GM18517 (cell line): ENCODE data around the gene XPO6.

Source experiments
- ATAC-seq: cut with Tn5 transposase; IDR thresholded peaks from one replicate; pipeline ENCODE4 v1.9.1; 2021; ENCODE audit warnings: mild to moderate bottlenecking, moderate library complexity; ENCODE audit not compliant: unreplicated experiment

Gene XPO6

DNA sequence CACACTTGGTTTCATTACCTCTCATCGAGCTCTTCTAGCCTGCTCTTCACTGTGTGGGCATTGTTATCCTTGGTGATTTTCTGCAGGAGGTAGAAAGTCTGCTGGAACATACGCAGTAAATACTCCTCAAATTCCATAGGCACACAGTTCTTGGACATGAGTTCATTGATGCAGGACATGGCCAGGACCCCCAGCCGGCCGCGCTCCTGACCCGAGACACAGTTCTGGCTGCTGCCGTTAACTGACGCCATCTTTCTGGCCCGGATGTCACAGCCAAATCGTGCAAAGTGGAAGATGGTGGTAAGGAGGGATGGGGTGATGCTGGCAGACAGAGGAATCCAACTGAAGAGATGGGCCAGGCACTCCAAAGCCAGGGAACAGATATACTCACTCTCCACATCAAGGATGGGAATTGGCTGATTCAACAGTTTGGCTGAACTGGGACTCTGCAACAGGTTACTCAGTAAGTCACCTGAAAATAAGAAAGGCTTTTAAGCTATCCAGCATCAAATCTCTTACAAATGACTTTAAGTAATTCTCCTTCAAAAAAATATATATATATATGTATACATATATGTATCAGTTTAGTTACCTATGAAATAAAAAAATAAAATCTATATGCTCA lies 55.6 kb downstream of the XPO6 start:
- ATAC-seq, result no peak

DNA sequence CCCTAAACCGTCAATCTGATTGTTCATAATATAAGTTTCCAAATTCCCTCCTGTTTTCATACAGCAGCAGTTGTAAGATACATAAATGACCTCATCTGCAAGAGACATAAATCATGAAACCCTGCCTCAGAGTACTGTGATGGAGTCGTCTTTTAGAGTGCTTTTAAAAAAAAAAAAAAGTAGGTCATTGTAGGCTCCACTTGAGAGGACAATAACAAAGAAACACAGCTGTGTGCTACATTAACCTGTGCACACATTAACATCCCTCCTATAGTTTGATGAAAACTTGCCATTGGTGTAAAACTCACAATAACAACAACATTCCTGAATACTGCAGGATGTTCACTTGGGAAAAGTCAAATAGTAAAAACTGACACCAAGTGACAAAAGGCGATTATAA lies 56.5 kb downstream of the XPO6 start:
- ATAC-seq, result no peak

DNA sequence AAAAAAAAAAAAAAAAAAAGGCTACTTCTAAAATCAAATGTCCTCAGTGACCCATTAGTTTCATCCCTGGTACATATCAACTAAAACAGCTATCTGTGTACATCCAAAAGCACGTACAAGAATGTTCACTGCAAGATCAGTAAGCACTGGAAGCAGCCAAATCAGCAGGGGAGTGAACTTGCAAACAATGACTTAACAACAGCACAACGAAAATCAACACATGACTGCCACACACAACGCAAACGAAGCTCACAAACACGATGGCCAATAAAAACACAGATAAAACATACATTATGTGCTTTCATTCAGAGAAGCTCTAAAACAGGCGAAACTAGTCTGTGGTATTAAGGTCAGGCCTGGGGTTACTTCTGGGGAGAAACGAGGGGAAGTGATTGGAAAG lies 60.6 kb downstream of the XPO6 start:
- no peak for ATAC-seq

DNA sequence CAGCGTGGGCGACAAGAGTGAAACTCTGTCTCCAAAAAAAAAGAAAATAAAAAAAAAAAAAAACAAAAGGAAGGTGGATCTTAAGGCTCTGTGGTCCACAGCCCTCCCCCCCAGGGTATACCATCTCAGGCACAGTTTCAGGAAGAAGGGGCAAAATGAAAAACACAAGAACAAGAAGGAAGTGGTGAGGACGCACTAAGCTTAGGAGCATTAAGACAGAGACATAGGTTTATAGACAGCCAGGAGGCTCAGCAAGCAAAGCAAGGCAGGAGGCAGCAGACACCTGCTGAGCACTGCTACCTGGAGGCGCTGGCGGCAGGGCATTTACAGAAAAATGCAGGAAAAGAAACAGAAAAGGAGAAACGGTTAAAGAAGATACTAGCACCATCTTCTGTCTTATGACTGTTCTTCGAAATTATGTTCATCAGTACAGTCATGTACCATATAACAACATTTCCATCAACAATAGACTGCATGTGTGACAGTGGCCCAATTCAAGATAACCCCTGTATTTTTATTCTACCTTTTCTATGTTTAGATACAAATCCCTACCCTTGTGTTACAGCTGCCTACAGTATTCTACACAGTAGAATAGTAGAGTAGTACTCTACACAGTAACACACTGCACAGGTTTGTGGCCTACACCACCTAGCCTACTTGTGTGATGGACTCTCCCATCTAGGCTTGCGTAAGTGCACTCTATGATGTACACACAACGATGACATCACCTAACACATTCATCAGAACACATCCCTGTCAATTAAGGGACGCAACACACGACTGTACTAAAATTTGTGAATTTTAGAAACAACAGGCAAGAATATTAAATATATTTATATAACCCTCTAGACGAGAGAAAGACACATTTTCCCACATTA lies 62.5 kb downstream of the XPO6 start:
- ATAC-seq, result no peak

DNA sequence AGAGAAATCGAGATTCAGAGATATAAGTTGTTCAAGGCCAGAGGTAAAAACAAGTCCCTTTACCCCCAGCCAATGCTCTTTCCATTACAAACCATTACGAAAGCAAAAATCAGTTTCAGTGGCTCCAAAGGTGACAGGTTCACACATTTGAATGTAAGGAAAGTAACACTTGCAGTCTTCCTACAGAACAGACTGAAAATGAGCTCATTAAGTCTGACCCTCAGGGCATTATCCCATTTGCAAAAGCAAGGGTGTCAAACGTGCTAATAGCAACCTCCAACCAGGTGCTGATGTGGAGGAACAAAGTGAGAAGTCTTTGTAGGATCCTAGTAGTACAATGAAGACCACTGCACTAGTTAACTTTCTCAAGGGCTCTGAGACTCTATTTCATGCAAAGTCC lies 65.2 kb downstream of the XPO6 start:
- no peak for ATAC-seq

DNA sequence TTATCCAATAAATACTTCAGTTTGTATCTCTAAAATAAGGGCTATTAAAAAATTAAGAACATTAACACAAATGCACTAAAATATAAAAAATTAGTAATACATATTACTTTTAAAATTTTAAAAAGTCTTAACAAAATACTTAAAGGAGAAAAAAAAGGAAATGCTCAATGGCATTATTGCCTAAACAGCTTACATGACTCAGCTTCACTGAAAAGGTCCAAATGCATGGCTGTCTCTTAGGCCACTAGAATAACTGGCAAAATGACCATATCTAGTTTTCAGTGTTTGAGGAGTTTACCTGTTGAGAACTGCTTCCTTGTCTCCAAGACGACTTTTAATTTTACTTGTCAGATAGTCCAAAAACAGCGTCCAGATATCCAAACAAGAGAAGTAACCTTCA lies 66.0 kb downstream of the XPO6 start:
- no peak for ATAC-seq

DNA sequence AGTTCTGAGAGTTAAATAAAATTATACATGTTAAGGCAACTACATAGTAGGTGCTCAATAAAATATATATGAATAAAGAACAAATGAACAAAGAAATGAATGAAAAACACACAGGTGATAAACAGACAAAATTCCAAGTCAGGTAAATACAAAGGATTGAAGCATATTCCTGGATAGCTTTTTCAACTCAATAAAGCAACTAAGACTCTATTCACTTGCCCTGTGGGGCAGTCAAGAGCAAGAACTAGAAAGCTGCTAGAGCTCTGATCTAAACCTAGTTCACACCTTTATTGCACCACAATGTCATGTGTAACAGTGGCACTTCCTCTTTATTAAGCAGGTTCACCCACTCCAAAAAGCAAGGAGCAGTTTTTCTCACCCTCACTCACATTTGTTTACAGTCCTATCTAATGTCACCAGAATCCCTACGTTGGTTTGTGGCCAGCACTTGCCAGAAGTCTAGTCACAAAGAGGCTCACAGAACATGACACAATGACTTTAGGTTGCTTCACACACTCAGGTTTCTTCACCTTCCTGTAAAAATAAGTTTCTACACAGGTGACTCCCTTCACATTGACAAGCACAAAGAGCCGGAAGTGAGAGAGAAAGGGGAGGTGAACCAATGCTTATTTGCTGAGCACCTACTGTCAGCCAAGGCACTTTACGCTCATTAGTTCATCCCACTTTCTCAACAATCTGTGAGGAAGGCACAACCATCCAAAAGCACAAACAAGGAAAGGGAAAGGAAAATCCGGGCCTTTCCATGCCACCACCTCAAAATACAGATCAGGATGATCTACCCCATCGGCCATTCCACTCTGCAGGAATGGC lies 70.8 kb downstream of the XPO6 start:
- peak; percentile 57 for ATAC-seq

DNA sequence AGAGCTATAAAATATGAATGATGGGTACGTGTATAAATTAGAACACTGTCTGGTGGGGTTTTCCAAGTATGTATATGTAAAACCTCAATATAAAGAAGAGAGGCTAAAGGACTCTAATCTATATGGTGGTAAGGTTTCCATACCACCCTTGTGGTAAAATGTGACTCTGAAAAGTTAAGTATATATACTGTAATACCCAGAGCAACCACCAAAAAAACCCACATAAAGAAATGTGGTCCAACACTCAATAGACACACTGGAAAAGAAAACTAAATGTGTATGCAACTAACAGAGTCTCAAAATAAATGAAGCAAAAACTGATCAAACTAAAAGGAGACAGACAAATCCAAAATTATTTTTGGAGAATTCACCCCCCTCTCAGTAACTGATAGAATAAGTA lies 72.2 kb downstream of the XPO6 start:
- no peak for ATAC-seq

DNA sequence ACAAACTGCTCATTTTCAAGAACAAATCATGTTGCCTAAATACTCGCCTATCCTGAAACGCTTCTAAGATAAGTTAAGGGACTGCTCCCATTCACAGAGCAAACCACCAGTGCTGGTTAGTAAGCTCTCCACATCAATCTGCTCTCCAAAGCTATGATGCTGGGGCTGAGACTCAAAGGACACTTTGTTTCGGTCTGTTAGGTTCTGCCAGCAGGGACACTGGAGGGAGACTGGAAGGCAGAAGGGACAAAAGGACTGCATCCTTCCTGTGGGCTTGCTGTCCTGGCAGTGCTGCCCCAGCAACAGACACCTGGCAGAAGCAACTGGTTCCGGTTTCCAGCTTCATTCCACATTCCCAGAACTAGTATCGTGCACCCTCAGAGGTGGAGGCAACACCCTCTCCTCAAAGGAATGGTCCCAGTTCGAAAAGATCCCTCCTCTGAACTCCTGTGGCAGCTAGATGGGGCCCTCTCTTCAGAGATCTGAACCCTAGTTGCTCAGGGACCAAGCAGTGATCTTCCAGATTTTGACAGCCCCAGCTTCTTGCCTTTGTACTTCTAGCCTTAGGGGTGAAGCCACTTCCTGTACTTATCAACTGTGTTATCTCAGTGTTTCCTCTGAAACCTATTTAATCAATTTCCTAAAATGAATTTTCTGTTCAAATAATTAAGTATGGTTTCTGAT lies 74.9 kb downstream of the XPO6 start:
- no peak for ATAC-seq

DNA sequence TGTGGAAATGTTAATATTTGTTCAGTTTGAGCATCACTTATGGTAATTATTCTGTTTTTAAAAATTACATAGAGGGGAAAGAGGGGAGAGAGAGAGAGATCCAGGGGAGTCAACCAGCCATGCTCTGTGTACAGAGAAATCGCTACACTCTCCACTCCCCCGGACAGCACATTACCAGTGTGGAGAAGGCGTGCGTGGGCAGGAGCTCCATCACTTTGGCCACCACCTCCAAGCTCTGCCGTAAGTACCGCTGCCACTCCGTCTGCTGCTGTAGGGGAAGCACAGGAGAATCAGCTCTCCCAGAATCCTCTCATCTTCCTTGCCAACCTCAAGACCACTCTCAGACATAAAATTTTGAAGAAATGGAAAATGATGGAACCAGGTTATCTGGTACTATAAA lies 78.1 kb downstream of the XPO6 start:
- ATAC-seq, result no peak

DNA sequence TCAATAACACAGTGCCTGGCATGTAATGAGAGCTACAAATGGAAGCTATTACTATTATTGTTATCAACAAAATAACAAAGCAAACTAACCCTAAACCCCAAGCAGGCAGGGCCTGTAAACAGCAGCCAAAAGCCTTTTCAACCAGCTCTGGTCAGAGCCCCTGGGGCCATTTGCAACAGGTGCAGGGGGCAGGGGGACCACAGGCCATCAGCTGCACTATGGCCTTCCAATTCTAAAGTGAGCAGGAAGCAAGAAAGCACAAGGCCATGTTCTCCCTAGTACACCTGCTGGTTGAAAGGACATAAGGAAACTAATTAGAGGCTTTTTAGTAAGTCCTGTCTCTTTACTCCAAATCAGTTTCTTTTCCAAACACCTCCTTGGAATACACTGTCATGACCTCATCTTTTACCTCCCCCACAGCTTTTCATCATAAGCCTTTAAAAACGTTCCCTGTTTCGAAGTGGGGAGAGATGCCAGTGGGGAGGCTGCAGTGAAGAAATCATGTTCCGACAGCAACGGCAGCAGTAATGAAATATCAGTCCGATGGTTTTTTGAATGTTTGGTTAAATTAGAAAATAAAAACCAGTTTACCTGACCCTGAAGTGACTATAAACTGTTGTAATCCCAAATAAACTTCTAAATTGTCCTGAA lies 79.9 kb downstream of the XPO6 start:
- no peak for ATAC-seq

DNA sequence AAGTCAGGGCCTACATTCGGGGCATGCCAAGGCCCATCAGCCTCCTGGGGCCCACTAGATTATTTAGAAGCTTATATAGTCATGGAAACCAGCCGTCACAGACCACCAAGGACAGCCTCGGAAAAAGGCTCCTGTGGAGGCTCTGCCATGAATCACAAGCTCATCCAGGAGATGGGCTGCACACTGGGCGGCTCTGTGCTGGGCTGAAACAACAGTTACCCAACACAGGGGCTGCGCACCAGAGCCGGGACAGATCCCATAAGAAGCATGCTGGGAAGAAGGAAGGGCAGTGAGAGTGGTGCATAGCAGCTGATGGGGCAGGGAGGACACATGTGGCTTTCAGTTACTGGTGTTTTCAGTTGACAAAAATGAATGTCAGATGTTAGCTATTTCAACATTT lies 80.6 kb downstream of the XPO6 start:
- ATAC-seq, result no peak

DNA sequence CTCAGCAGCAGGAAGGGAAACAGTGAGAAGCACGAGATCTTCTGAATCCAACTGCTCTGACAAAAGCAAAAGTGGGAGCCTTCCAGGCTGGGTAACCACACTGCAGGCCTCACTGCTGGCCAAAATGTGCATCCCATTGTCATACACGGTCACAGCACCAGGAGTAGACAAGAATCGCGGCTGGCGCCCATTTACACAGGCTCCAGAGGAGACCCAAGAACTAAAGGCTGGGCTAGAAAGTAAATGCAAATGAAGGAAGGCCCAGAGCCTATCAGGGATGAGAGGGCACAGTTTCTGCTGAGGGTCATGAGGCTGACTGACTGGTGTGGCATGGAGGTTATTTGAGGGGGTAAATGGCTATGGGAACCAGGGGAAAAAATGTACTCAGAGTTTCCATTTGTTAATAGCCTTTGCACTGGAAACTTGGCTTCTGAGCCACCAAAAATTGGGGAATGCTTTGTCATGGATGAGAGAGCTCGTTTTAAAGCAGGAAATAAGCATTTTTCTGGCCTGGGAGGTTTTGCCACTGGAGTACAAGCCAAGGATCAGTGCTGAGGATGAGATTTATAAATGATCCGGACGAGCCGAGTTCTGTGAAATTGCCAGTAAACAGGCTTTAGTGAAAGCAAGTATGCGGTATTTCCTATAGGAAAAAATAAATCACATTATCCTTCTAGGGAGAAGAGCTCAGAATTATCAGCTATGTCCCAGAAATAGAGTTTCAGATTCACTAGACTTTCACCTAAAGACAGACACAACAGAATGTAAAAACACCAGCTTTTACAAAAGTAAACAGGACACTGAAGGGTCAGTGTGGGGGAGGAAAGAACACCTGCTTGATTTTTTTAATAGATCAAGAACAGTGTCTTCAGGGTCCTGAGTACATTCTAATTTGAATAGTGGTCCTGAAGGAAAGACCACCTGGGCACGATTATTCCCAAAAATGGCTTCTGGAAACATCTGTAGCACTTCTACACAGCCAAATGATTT lies 81.4 kb downstream of the XPO6 start:
- ATAC-seq, result no peak

DNA sequence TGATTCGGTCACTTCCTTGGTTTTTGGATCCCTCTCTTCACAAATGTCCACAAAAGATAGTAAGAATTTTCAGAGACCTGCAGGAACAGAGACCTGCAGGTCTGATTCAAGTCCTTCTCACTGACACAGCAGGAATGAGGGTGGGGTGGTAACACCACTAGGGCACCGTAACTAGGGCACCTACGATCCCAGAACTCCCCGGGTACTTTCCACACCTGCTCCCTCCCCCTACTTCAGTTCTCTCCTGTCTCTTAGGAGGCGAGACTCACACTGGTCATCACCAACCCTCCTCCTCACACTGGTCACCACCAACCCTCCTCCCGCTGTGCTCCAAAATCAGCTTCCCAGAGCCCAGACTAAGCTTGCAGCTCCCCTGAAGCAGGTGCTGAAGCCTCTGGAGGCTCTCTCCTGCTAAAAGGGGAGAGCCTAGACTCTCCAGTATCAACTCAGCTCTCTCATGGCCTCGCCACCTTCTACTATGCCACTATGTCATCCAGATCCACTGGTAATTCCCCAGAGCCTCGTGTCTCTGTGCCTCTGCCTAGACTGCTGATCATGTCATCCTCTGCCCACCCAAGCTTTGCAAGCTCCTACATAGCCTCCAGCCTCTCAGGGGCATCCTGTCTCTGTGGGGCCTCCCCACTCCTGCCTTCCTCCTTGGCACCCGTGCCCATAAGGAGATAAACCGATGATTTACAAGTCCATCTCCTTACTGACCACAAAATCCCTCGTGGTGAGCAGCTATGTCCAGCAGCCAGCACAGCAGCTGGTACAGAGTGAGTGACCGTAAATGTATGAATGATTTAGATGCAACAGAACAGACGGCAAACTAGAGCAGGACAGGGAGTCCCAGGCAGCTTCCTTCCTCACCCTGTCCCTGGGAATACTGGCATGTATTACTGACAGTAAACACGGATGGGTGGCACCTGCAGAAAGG lies 84.8 kb downstream of the XPO6 start:
- ATAC-seq, result no peak

DNA sequence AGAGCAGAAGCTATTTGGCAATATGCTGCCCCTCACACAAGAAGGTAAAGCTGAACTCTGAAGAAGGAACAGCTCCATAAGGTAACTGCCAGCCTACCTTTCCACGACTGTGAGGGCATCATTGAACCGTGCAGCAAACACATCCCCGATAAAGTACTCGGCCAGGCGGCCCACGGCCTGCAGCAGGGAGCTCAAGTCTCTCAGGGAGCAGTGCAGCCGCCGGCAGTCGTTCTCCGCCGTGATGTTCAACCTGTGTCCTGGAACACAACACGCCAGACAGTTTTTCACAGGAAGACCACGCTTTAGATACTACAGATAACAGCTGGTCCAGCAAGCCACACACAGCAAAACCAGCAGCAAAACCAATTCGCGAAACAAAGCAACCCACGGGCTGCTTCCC lies 86.2 kb downstream of the XPO6 start:
- ATAC-seq, result no peak

DNA sequence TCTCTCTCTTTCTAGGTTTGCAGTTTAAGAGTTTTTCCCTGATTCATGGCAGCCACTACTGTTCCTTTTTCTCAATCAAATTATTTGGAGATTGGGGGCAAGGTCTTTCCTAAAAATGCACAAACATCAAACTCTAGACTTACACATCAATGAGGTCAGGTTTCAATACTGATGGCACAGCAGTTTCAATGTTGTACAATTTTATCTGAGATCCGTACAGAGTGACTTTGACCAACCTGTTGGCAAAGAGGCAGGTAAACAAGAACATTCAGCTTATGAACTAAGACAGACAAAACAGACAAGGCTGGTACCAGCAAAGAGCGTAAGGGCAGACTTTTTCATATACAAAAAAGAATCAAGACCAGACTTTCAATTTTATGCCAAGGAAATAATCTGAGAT lies 90.2 kb downstream of the XPO6 start:
- no peak for ATAC-seq

DNA sequence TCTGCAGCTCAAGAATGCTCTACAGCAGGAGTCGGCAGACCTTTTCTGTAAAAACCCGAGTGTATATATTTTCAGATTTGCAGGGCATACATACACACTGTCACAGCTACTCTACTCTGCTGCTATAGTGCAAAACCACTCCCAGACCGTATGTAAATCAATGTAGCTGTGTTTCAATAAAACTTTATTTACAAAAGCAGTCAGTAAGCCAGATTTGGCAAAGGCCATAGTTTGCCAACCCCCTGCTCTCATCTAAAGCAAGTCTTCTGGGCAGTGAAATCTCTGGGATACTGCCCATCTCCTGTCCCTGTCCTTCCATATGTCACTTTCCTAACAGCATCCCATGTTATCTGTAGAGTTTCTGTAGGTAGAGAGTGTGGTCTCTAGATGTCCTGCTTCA lies 91.0 kb downstream of the XPO6 start:
- ATAC-seq, result no peak

DNA sequence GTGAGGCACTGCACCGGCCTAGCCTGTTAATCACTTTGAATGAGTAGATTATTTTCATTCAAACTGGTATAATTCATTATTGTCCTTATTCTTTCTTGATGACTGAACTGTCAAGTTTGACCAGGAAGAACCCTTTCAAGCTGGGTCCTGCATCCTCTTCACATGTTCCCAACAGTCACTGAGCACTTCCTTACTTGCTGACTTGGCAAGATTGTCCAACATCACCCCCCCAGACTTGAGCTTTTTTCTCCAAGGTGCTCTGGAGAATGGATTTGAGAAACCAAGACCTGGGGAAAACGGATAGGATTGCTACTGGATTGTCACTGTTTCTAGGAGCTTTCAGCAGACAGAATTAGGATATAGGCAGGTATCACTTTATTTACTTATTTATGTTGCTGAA lies 93.1 kb downstream of the XPO6 start:
- ATAC-seq, result no peak
